HCT116 (cell line): ENCODE measurements around the gene FBN3. TPM values are rescaled to one million over a fixed set of nuclear protein-coding genes. Genes with fewer than 3 reads are reported as not detected.

Experiments
- ATAC-seq: fragments of 200-7000 bp; cut with Tn5 transposase; 2 replicates; pipeline ENCODE4 v1.9.1; 2020; ENCODE audit warnings: mild to moderate bottlenecking, moderate library complexity
- BruUV-seq: library from RNA; stranded (reverse); fragments of 400-500 nt; replicated peaks from 2 replicates; lab custom pipeline; 2021; lab: Mats Ljungman, UMichigan
- CTCF ChIA-PET: fragments of 300-600 bp; sonication (Branson Sonifier 250); formaldehyde crosslinking; loops from one replicate; lab custom pipeline; 2021; ENCODE audit warnings: antibody characterized with exemption; lab: Charles Lee
- POLR2A ChIA-PET: fragments of 300-600, 350-600 bp; sonication (Branson Sonifier 250); formaldehyde crosslinking; loops from one replicate; lab custom pipeline; 2021; ENCODE audit warnings: antibody characterized with exemption; lab: Charles Lee
- RAD21 ChIA-PET, 2 experiments: fragments of 300-600 bp; sonication (Branson Sonifier 250); formaldehyde crosslinking; loops; one replicate each; lab custom pipeline; 2023; ENCODE audit warnings: low total read pairs in 2 of 2; ENCODE audit not compliant: uncharacterized antibody in 2 of 2, unreplicated experiment in 2 of 2, low non-redundant PET in 1 of 2; lab: Charles Lee
- DNase-seq: peaks from one replicate; pipeline ENCODE4 v3.0.0-alpha.2; 2010; ENCODE audit warnings: low read depth, low spot score
- H2AFZ ChIP-seq: fragments of 200-600 bp; shearing (Covaris generic), sonication (generic); 2 replicates; pipeline ENCODE4 v1.6.1; 2017; ENCODE audit warnings: low read depth, mixed run types, mixed read lengths, antibody characterized with exemption, low read length; ENCODE audit not compliant: poor library complexity, severe bottlenecking
- H3K27ac ChIP-seq: 2 replicates; pipeline ENCODE4 v1.5.1; 2012; ENCODE audit warnings: low read depth, low read length
- H3K27me3 ChIP-seq: fragments of 200-600 bp; sonication (generic); 2 replicates; pipeline ENCODE4 v1.6.1; 2016; ENCODE audit warnings: mixed run types, low read length, mixed read lengths; ENCODE audit not compliant: insufficient read depth
- H3K36me3 ChIP-seq, 2 experiments: fragments of 200-500 bp in 1 of 2; fragments of 200-600 bp in 1 of 2; sonication (Bioruptor generic) in 1 of 2; sonication (generic) in 1 of 2; 2 replicates each; pipeline versions ENCODE4 v1.5.1 to v1.6.1; 2014 to 2016; ENCODE audit warnings: low read length in 2 of 2, inconsistent platforms in 1 of 2, mixed read lengths in 1 of 2, mixed run types in 1 of 2; ENCODE audit not compliant: insufficient read depth in 2 of 2, control insufficient read depth in 1 of 2
- H3K4me1 ChIP-seq, 2 experiments: fragments of 200-600 bp in 1 of 2; sonication (generic) in 1 of 2; 2 replicates each; pipeline versions ENCODE4 v1.5.1 to v1.6.1; 2012 to 2017; ENCODE audit warnings: low read length in 2 of 2, inconsistent platforms in 1 of 2, mild to moderate bottlenecking in 1 of 2, mixed read lengths in 1 of 2, mixed run types in 1 of 2, moderate library complexity in 1 of 2; ENCODE audit not compliant: insufficient read depth in 2 of 2, control insufficient read depth in 1 of 2
- H3K4me2 ChIP-seq: fragments of 200-600 bp; sonication (generic); 2 replicates; pipeline ENCODE4 v1.6.1; 2017; ENCODE audit warnings: mixed run types, low read length, mixed read lengths
- H3K4me3 ChIP-seq, 2 experiments: fragments of 200-600 bp in 1 of 2; sonication (generic) in 1 of 2; replicated peaks in 1 of 2; 2 replicates each; pipeline ENCODE4 v1.5.1; 2011 to 2016; ENCODE audit warnings: low read length in 2 of 2, control low read depth in 1 of 2, low read depth in 1 of 2, mild to moderate bottlenecking in 1 of 2, mixed read lengths in 1 of 2, mixed run types in 1 of 2
- H3K79me2 ChIP-seq: fragments of 200-600 bp; sonication (generic); 2 replicates; pipeline ENCODE4 v1.6.1; 2017; ENCODE audit warnings: mild to moderate bottlenecking, mixed run types, low read length, moderate library complexity, mixed read lengths; ENCODE audit not compliant: insufficient read depth
- H3K9ac ChIP-seq: fragments of 200-600 bp; sonication (generic); 2 replicates; pipeline ENCODE4 v1.6.1; 2016; ENCODE audit warnings: low read length, mixed read lengths
- H3K9me2 ChIP-seq: fragments of 200-600 bp; sonication (generic), shearing (Covaris generic); 2 replicates; pipeline ENCODE4 v1.6.1; 2017; ENCODE audit warnings: mixed run types, mild to moderate bottlenecking, moderate library complexity; ENCODE audit not compliant: insufficient read depth
- H3K9me3 ChIP-seq, 2 experiments: fragments of 200-500 bp in 1 of 2; fragments of 200-600 bp in 1 of 2; sonication (Bioruptor generic) in 1 of 2; sonication (generic) in 1 of 2; 2 replicates each; pipeline ENCODE4 v1.6.1; 2014 to 2017; ENCODE audit warnings: low read length in 2 of 2, mixed read lengths in 2 of 2, inconsistent platforms in 1 of 2, low read depth in 1 of 2, mild to moderate bottlenecking in 1 of 2, mixed run types in 1 of 2, moderate library complexity in 1 of 2; ENCODE audit not compliant: control insufficient read depth in 1 of 2, insufficient read depth in 1 of 2
- H4K20me1 ChIP-seq: fragments of 200-600 bp; sonication (generic), shearing (Covaris generic); 2 replicates; pipeline ENCODE4 v1.6.1; 2017; ENCODE audit warnings: mixed run types, mild to moderate bottlenecking, moderate library complexity; ENCODE audit not compliant: insufficient read depth
- ATF3 ChIP-seq: IDR thresholded peaks from 2 replicates; pipeline ENCODE4 v1.6.1; 2012
- CBX3 ChIP-seq: IDR thresholded peaks from 2 replicates; pipeline ENCODE4 v1.6.1; 2012; ENCODE audit warnings: low read depth
- EGR1 ChIP-seq: IDR thresholded peaks from 2 replicates; pipeline ENCODE4 v1.6.1; 2012; ENCODE audit warnings: low read depth
- EZH2 ChIP-seq: fragments of 200-600 bp; sonication (generic); IDR thresholded peaks from 2 replicates; pipeline ENCODE4 v1.6.1; 2017; ENCODE audit warnings: antibody characterized with exemption, mixed run types
- MAX ChIP-seq: IDR thresholded peaks from 2 replicates; pipeline ENCODE4 v1.6.1; 2012
- POLR2AphosphoS5 ChIP-seq: IDR thresholded peaks from 2 replicates; pipeline ENCODE4 v1.6.1; 2011; ENCODE audit warnings: mild to moderate bottlenecking, low read depth, low read length, moderate library complexity
- RAD21 ChIP-seq: IDR thresholded peaks from 2 replicates; pipeline ENCODE4 v1.6.1; 2012; ENCODE audit warnings: low read depth, mild to moderate bottlenecking
- SIN3A ChIP-seq: IDR thresholded peaks from 2 replicates; pipeline ENCODE4 v1.6.1; 2012; ENCODE audit warnings: low read depth
- SRF ChIP-seq: IDR thresholded peaks from 2 replicates; pipeline ENCODE4 v1.6.1; 2012; ENCODE audit warnings: low read depth
- TCF7L2 ChIP-seq: IDR thresholded peaks from 2 replicates; pipeline ENCODE4 v1.7.0; 2011; ENCODE audit warnings: borderline replicate concordance, inconsistent platforms; ENCODE audit not compliant: insufficient read depth, insufficient read length; ENCODE audit errors: extremely low read depth
- YY1 ChIP-seq: IDR thresholded peaks from 2 replicates; pipeline ENCODE4 v1.6.1; 2011; ENCODE audit warnings: low read length, low read depth, moderate library complexity, mild to moderate bottlenecking; ENCODE audit not compliant: insufficient replicate concordance; ENCODE audit errors: extremely low read depth
- ZNF274 ChIP-seq: fragments of 200-500 bp; sonication (Bioruptor generic); IDR thresholded peaks from 2 replicates; pipeline ENCODE4 v1.6.1; 2014; ENCODE audit warnings: mild to moderate bottlenecking, low read depth, low read length, inconsistent platforms
- intact Hi-C: fragments of 100-400 bp; cut with micrococcal nuclease; formaldehyde crosslinking; loops from 2 replicates; pipeline ENCODE4 v1.10.0; 2022
- total RNA-seq: library from RNA; stranded (reverse); gene quantifications from one replicate; pipeline ENCODE4 v1.2.1, GENCODE V29; 2021; ENCODE audit not compliant: unreplicated experiment

The FBN3 gene
- total RNA-seq, 1 experiment from 2014 or later = 6.6 TPM

GRCh38 chr19:8054169-8054568 lies 95.2 kb downstream of the FBN3 start:
- POLR2A ChIA-PET = no interaction called here
- Histone ChIP-seq H3K79me2 (no peaks in the 10 kb centered on the region), H3K27ac (no peak overlapping the region), H2AFZ (no peak overlapping the region), H3K9ac (no peak overlapping the region), H3K27me3 (no peaks in the 10 kb centered on the region), H3K4me2 (no peak overlapping the region), H3K4me1 (peaks cover 0 to 13% of the 10 kb centered on the region in 2 experiments; a peak in 2 of 4 replicates), H3K4me3 (no peak overlapping the region), H3K9me3 (no peaks in the 10 kb centered on the region), H4K20me1 (no peaks in the 10 kb centered on the region), H3K36me3 (no peaks in the 10 kb centered on the region), H3K9me2 (no peaks in the 10 kb centered on the region)
- no peak for ATAC-seq
- no peak for TF ChIP-seq SRF
- no peak for TF ChIP-seq EGR1
- no peak for TF ChIP-seq TCF7L2
- no peak for TF ChIP-seq ATF3
- TF ChIP-seq CBX3 = no peak
- TF ChIP-seq EZH2 = no peak
- no peak for TF ChIP-seq RAD21
- TF ChIP-seq ZNF274 = no peak
- no peak for TF ChIP-seq SIN3A
- TF ChIP-seq MAX = no peak
- intact Hi-C loops = no loop called here
- RAD21 ChIA-PET = no interaction called here
- CTCF ChIA-PET = no interaction called here
- DNase-seq = no peak
- BruUV-seq = no TSS peak

- H3K9me3 ChIP-seq = no peaks in the 10 kb centered on the region
- no peaks in the 10 kb centered on the region for H4K20me1 ChIP-seq
- H3K36me3 ChIP-seq = no peaks in the 10 kb centered on the region
- no peak within 1 kb of the TSS for H3K4me2 ChIP-seq
- POLR2A ChIA-PET = no interaction called here
- CTCF ChIA-PET = no interaction called here
- no peak for DNase-seq
- H3K4me1 ChIP-seq = peaks cover 0 to 13% of the 10 kb centered on the region in 2 experiments; a peak in 2 of 4 replicates
- BruUV-seq = no TSS peak
- H3K79me2 ChIP-seq = no peaks in the 10 kb centered on the region
- H3K27me3 ChIP-seq = no peaks in the 10 kb centered on the region
- TF ChIP-seq EZH2 (no peak), YY1 (no peak), POLR2AphosphoS5 (no peak)
- TF ChIP-seq, all 23 proteins: peak for 0
- Histone ChIP-seq H3K4me3 (no peak within 1 kb of the TSS), H3K9ac (no peak within 1 kb of the TSS), H3K9me2 (no peaks in the 10 kb centered on the region), H3K27ac (no peak within 1 kb of the TSS), H2AFZ (no peak within 1 kb of the TSS)
- RAD21 ChIA-PET = no interaction called here
- intact Hi-C loops = no loop called here
- no peak for ATAC-seq
Observed at GRCh38 chr19:8052464-8052859, 96.9 kb downstream of the FBN3 start, which contains the start of gene CCL25. Gene CCL25 (plus strand): TSS chr19:8052760. CDS start chr19:8053050, 290 bp downstream.
